ENCODE data around the gene AQP9. TPM values are rescaled to one million over a fixed set of nuclear protein-coding genes. Genes with fewer than 3 reads are reported as not detected.

AQP9 gene
- total RNA-seq, 1 donor = 144 TPM

DNA sequence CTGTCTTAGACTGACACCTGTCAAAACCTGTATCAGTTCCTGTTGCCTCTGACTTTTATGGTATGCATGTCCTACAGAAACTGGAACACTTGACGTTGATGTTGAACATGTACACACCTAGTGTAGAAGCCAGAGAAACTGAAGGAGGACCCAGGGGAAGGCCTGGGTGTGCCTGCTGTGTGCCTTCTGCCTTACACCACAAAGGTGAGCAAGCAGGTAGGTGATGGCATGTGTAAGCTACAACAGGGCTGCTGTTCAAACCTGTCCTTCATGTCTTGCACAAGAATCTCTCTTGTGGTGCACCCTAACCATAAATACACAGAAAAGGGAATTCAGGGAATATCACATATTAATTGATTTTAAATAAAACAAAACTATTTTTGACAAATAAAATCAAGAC is 13.6 kb upstream of the AQP9 start:
- Histone ChIP-seq H3K27me3 (ENCODE audit: insufficient read depth, low read length) (peaks cover 10% of the 10 kb centered on the region), H3K4me3 (ENCODE audit: low read length) (no peak overlapping the region), H3K9me3 (ENCODE audit: low read depth, low read length) (peaks cover 5% of the 10 kb centered on the region), H3K4me1 (ENCODE audit: insufficient read depth, low read length) (no peaks in the 10 kb centered on the region)

DNA sequence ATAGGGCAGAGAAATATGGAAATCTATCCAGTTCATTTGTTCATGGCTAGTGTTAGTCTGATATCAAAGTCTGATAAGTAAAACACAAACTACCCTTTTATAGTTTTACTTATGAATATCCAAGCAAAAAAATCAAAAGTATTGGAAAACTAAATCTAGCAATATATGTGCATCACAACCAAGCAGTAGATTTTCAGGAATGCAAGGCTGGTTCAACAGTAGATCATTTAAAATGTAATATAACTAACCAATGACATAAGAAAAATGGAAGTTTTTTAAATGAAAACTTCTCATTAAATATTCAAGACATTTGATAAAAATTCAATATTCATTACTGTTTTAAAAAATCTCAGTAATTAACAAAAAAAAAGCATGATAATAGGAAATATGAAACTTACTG is 12.8 kb upstream of the AQP9 start:
- no peaks in the 10 kb centered on the region for H3K4me1 ChIP-seq (ENCODE audit: insufficient read depth, low read length)
- peaks cover 10% of the 10 kb centered on the region for H3K27me3 ChIP-seq (ENCODE audit: insufficient read depth, low read length)
- peaks cover 5% of the 10 kb centered on the region for H3K9me3 ChIP-seq (ENCODE audit: low read depth, low read length)
- no peak overlapping the region for H3K4me3 ChIP-seq (ENCODE audit: low read length)

DNA sequence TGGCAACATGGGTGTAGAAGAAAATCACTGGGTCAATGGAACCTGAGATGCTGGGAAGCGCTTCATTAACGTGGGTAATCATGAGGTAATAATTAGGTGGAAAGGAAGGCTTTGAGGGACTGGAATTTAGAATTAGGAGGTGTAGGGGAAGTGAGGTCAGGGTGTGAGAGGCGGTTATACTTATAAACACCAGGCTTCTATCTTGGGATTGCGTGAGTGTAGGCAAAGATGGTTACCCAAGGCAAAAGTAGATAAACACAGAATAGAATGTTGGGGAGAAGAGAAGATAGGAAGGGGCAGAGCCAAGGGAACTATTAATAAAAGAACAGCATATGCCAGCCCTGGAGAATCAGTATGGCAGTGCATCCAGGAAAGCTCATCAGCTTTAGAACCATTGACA is 3.3 kb upstream of the AQP9 start:
- H3K9me3 ChIP-seq (ENCODE audit: low read depth, low read length) = no peaks in the 10 kb centered on the region
- H3K4me1 ChIP-seq (ENCODE audit: insufficient read depth, low read length) = peaks cover 30% of the 10 kb centered on the region
- H3K4me3 ChIP-seq (ENCODE audit: low read length) = no peak overlapping the region
- peaks cover 6% of the 10 kb centered on the region for H3K27me3 ChIP-seq (ENCODE audit: insufficient read depth, low read length)

DNA sequence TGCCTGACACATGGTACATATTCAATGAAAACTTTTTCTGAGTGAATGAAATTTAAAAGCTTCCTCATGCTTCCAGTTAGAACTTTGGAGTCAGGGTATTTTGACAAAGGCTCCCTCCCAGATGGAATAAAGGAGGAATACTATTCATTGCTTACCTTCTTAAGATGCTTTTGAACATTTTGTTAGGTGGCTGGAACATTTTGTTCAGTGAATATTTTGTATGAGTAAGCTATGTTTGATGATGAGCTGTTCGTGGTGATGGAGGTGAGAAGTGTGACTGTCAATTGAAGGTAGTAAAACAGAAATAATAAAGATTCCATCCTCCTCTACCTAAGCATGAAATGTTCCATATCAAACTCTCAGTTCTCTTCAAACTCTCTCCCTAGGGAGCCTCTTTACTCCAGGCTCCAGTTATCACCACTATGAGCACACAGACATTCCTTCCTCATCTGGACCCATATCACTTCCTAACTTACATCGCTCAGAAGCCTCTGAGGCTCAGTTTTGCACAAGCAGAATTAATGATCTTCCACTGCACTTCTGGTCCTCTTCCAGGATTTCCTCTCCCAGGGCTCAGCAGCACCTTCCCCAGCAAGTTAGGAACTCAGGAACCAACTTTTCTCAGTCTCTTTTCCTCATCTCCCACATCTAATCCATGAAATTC is 2.5 kb upstream of the AQP9 start:
- Histone ChIP-seq H3K4me1 (ENCODE audit: insufficient read depth, low read length) (peaks cover 32% of the 10 kb centered on the region), H3K27me3 (ENCODE audit: insufficient read depth, low read length) (peaks cover 6% of the 10 kb centered on the region), H3K9me3 (ENCODE audit: low read depth, low read length) (no peaks in the 10 kb centered on the region), H3K4me3 (ENCODE audit: low read length) (no peak overlapping the region)

DNA sequence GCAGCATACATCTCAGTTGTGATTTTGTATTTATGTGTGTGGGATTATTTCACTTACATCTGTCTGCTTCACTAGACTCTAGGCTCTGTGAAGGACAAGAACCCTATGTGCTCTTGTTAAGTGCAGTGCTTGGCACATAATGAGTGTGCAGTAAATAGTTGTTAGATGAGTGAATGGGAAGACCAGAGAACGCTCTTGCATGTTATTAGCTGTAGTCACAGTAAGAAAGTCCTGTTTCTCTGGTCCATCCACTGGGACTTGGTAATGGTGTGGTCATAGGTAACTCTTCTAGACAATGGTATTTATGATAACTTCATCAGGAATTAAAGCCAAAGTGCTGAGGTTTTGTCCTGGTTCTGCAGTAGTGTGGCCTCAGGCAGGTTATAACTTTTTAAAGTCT is 1.4 kb upstream of the AQP9 start:
- no peak overlapping the region for H3K4me3 ChIP-seq (ENCODE audit: low read length)
- peaks cover 6% of the 10 kb centered on the region for H3K27me3 ChIP-seq (ENCODE audit: insufficient read depth, low read length)
- no peaks in the 10 kb centered on the region for H3K9me3 ChIP-seq (ENCODE audit: low read depth, low read length)
- H3K4me1 ChIP-seq (ENCODE audit: insufficient read depth, low read length) = peaks cover 43% of the 10 kb centered on the region

DNA sequence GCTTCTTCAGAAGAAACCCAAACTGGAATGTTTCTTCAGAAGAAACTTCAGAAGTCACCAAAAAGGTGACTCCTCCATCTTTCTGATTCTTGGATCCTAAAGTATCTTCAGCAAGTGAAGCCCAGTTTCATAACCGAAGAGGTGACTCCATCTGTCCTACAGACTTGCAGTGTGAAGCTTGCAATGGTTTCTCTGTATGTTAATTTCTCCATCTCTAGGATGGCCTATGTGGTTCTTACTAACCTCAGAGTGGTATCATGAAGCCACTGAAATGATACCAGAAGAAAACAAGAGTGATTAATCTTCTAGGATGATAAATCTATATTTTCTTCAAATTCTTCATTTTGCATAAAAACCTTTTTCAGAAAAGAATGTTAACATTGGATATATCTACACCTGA is 495 bp upstream of the AQP9 start:
- Histone ChIP-seq H3K4me3 (ENCODE audit: low read length) (no peak overlapping the region), H3K4me1 (ENCODE audit: insufficient read depth, low read length) (peaks cover 52% of the 10 kb centered on the region), H3K9me3 (ENCODE audit: low read depth, low read length) (no peaks in the 10 kb centered on the region), H3K27me3 (ENCODE audit: insufficient read depth, low read length) (peaks cover 6% of the 10 kb centered on the region)

DNA sequence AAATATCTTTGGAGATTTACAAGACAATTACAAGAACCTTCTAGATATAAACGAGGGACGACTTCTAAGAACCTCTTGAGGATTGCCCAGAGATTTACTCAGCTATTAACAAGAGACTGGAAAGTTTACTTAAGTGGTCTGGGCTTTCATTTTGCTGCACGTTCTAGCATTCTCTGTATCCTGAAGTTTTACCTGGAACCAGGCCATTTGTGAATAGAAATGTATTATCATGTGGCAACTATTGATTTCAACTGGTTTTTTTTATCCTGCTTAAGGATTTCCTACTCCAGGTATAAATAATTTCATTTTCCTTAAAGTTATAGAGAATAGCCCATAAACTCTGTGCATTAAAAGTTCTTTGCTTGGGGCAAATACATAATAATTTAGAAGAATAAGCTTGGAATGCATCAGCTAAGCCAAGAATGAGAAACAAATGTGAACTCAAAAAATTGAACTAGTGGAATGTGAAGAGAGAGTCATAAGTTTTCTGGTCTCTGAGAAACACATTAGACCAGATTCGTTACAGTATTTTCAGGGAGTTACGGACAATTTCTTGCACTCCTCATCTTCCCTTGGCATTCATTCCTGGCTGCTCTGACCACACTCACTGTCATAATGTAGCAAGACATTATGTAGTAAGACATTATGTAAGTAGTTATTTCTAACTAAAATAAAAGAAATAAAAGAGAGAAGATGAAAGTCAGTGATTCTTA is 1.3 kb downstream of the AQP9 start:
- Histone ChIP-seq H3K4me3 (ENCODE audit: low read length) (peak overlapping the region; percentile 42), H3K27me3 (ENCODE audit: insufficient read depth, low read length) (peaks cover 2% of the 10 kb centered on the region), H3K9me3 (ENCODE audit: low read depth, low read length) (no peaks in the 10 kb centered on the region), H3K4me1 (ENCODE audit: insufficient read depth, low read length) (peaks cover 64% of the 10 kb centered on the region)

DNA sequence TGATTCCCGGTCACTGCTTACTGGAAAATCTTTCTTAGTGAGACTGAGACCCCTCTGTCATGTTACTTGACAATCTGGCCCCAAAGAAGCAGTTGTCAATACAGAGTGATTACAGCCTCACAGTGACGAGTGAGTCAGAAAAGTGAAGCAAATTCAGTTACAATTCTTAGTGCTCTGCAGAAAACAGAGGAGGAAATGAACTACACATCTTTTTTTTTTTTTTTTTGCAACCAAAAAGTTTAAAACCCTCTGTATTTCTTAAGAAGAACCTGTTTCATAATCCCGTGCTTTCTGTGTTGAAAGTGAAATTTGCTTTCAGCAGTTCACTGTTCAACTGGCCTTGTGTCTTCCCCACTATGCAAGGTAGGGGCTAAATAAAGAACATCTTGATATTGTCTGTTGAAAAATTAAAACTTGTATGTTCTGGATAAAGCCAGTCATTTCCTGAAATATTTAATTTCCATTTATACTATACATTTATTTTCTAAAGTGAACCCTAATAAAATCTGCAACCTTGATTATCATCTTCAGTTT is 1.9 kb downstream of the AQP9 start:
- Histone ChIP-seq H3K27me3 (ENCODE audit: insufficient read depth, low read length) (no peaks in the 10 kb centered on the region), H3K4me3 (ENCODE audit: low read length) (peak overlapping the region; percentile 42), H3K9me3 (ENCODE audit: low read depth, low read length) (no peaks in the 10 kb centered on the region), H3K4me1 (ENCODE audit: insufficient read depth, low read length) (peaks cover 65% of the 10 kb centered on the region)

DNA sequence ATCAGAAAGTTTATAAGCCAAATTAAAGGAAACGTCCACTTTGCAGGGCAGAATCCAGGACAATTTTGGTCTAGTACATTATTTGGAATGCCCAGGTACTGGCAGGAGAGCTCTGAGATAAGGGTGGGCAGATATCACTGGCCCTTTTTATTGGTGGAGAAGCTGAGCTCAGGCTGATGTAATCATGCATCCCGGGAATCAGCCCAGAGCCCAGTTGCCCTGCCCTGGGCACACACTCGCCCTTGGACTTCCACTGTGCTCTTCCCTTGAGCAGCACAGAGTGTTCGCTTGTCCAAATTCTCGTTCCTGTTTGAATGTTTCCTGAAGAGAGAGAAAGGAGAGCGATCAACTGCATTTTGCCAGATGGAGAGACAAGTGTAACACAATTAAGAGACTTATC is 3.7 kb downstream of the AQP9 start:
- Histone ChIP-seq H3K27me3 (ENCODE audit: insufficient read depth, low read length) (no peaks in the 10 kb centered on the region), H3K4me1 (ENCODE audit: insufficient read depth, low read length) (peaks cover 76% of the 10 kb centered on the region), H3K9me3 (ENCODE audit: low read depth, low read length) (no peaks in the 10 kb centered on the region), H3K4me3 (ENCODE audit: low read length) (no peak overlapping the region)

DNA sequence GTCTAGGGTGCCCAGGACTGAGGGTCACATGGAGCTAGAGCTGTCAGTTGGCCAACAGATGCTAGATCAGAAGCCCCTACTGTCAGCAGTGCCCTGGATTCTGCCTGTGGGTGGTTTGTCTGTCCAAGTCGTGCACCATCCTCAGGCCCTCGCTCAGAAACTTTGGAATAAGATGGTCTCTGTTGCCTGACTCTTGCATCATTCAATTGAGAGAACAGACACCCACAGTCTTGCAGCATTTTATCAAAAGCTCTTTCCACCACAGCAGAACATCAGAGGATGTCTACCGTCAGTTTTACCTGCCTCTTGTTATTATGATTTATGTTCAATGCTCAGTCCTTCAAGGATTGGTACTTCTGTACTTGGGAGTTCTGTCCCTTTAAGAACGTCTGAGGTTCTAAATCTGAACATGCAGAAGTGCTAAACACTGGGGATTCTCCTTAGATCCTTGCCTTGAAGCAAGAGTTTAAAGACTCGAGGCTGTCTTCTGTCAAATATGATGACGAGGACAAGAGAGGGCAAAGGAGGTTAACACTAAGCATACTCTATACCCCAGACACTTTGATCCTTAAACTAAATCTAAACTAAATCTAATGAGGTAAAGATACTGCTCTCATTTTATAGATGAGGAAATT is 4.8 kb downstream of the AQP9 start:
- H3K27me3 ChIP-seq (ENCODE audit: insufficient read depth, low read length) = no peaks in the 10 kb centered on the region
- peaks cover 76% of the 10 kb centered on the region for H3K4me1 ChIP-seq (ENCODE audit: insufficient read depth, low read length)
- H3K9me3 ChIP-seq (ENCODE audit: low read depth, low read length) = no peaks in the 10 kb centered on the region
- no peak overlapping the region for H3K4me3 ChIP-seq (ENCODE audit: low read length)

DNA sequence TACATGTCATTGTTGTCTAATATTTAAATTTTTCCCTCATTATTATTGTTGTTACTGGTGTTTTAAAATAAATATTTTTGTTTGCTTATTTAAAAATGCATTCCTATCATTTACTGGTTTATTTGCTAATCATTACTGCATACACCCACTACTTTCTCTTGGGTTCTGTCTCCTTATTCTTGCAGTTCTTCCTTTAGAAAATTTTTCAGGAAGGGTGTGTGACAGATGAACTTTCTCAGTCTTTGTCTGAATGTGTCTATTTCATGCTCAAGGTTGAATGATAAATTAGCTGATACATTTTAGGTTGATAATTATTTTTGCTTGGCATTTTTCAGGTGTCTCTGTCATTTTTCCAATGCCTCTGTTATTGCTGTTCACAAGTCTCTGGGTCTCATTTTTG is 7.4 kb downstream of the AQP9 start:
- no peak overlapping the region for H3K4me3 ChIP-seq (ENCODE audit: low read length)

DNA sequence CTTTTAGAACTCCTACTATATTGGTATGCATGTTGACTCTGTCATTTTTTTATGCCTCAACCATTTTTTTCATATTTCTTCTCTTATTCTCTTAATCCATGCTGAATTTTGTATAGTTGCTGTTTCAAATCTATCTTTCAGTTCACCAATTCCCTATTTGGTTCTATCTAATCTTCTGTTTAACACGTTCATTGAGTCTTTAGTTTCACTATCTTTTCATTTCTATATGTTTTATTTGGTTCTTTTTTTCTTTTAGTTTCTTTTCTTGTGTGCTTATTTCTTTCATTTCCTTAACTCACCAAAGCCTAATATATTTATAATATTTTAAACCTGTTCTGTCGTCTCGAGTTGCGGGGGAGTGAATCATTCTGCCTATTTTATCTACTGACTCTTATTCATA is 8.0 kb downstream of the AQP9 start:
- H3K4me1 ChIP-seq (ENCODE audit: insufficient read depth, low read length) = peaks cover 66% of the 10 kb centered on the region
- no peaks in the 10 kb centered on the region for H3K27me3 ChIP-seq (ENCODE audit: insufficient read depth, low read length)
- H3K4me3 ChIP-seq (ENCODE audit: low read length) = no peak overlapping the region
- no peaks in the 10 kb centered on the region for H3K9me3 ChIP-seq (ENCODE audit: low read depth, low read length)

More for the DNA sequence above, 7.4 kb downstream of the AQP9 start:
- Histone ChIP-seq H3K9me3 (ENCODE audit: low read depth, low read length) (no peaks in the 10 kb centered on the region), H3K27me3 (ENCODE audit: insufficient read depth, low read length) (no peaks in the 10 kb centered on the region), H3K4me1 (ENCODE audit: insufficient read depth, low read length) (peaks cover 72% of the 10 kb centered on the region)

DNA sequence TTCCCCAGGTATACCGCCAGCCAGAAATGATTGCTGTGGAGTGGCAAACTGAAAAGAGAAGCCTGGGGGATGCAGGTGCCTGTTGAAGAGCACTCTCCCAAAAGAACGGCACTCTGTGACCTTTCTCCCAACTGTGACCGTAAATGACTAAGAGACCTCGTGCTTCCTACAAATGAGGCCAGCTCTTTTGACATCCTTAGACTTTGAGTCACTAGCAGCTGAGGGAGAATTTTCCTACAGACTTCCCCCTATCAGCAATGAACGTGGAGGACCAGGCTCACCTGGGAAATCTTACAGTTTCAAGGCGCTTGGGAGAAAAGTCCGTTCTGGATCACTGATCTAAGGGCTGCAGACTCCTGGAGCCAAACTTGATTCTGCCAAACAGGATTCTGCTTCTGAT is 8.6 kb downstream of the AQP9 start:
- Histone ChIP-seq H3K27me3 (ENCODE audit: insufficient read depth, low read length) (no peaks in the 10 kb centered on the region), H3K9me3 (ENCODE audit: low read depth, low read length) (no peaks in the 10 kb centered on the region), H3K4me1 (ENCODE audit: insufficient read depth, low read length) (peaks cover 61% of the 10 kb centered on the region), H3K4me3 (ENCODE audit: low read length) (no peak overlapping the region)

DNA sequence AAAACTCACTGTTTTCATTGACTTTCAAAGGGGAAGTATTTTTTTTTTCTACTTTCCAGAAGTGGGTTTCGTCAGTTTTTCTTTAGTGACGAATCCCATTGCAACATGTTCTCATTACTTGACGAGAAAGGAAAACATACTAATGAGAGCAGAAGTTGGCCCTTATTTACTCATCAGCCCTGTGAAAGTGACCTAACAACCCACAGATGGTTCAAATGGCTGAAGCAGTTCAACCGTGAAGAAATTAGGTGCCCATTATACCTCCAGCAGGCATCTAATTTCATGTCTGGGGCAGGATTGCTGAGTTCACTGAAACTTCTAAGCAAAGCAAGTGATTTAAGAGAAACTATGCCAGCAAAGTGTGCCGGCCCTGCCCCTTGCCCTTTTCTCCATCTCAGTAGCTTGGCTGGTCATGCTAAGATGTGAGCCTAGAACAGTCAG is 9.0 kb downstream of the AQP9 start:
- Histone ChIP-seq H3K4me1 (ENCODE audit: insufficient read depth, low read length) (peaks cover 56% of the 10 kb centered on the region), H3K27me3 (ENCODE audit: insufficient read depth, low read length) (no peaks in the 10 kb centered on the region), H3K4me3 (ENCODE audit: low read length) (no peak overlapping the region), H3K9me3 (ENCODE audit: low read depth, low read length) (no peaks in the 10 kb centered on the region)

DNA sequence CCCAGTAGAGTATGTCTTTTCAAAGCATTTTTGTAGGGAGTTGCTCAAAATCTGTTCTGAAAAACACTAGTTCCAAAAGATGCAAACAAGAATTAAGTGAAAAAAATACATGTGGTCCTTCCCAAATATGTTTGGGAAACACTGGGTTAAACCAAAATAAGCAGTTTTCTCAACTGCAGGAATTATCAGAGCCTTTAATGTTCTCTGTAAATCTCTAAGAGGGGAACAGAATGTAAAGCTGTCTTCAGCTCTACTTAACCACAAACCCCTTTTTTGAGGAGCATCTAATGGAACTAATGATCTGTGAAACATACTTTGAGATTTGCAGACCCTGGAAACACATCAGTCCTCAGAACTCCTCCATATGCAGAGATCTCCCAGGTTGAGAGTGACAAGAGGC is 9.9 kb downstream of the AQP9 start:
- H3K27me3 ChIP-seq (ENCODE audit: insufficient read depth, low read length) = no peaks in the 10 kb centered on the region
- no peaks in the 10 kb centered on the region for H3K9me3 ChIP-seq (ENCODE audit: low read depth, low read length)
- peaks cover 47% of the 10 kb centered on the region for H3K4me1 ChIP-seq (ENCODE audit: insufficient read depth, low read length)
- H3K4me3 ChIP-seq (ENCODE audit: low read length) = no peak overlapping the region
